Skeletal muscle tissue (tissue), 4 donors: Measurements from ENCODE around the gene YIF1A. TPM values are rescaled to one million over a fixed set of nuclear protein-coding genes. Genes with fewer than 3 reads are reported as not detected.
"Not testable (repeated sequence)": the region's sequence is repeated elsewhere in the genome, so short reads cannot be mapped to it uniquely, and the experiment has no call there.

Experiments used
- H3K27ac ChIP-seq: one replicate; pipeline ENCODE4 v1.7.0; 2013; ENCODE audit warnings: mild to moderate bottlenecking, low read depth, low read length, inconsistent platforms
- H3K27me3 ChIP-seq, 3 donors: one replicate each; pipeline ENCODE4 v1.7.0; 2013; ENCODE audit warnings: low read length in 3 of 3; ENCODE audit not compliant: control insufficient read depth in 3 of 3, insufficient read depth in 3 of 3
- H3K36me3 ChIP-seq, 3 donors: one replicate each; pipeline ENCODE4 v1.7.0; 2013; ENCODE audit warnings: low read length in 3 of 3; ENCODE audit not compliant: control insufficient read depth in 3 of 3, insufficient read depth in 3 of 3
- H3K4me1 ChIP-seq, 3 donors: one replicate each; pipeline ENCODE4 v1.7.0; 2013; ENCODE audit warnings: low read length in 3 of 3, mild to moderate bottlenecking in 3 of 3; ENCODE audit not compliant: control insufficient read depth in 3 of 3, insufficient read depth in 3 of 3
- H3K4me3 ChIP-seq, 3 donors: one replicate each; pipeline ENCODE4 v1.7.0; 2013; ENCODE audit warnings: low read length in 3 of 3
- H3K9ac ChIP-seq, 3 donors: one replicate each; pipeline ENCODE4 v1.7.0; 2013; ENCODE audit warnings: low read length in 3 of 3, mild to moderate bottlenecking in 3 of 3, moderate library complexity in 2 of 3, low read depth in 1 of 3
- H3K9me3 ChIP-seq, 3 donors: one replicate each; pipeline ENCODE4 v1.7.0; 2013; ENCODE audit warnings: low read length in 3 of 3; ENCODE audit not compliant: control insufficient read depth in 3 of 3
- total RNA-seq: library from RNA; depleted of rRNA; stranded (reverse); fragments of >200 nt; gene quantifications from one replicate; pipeline ENCODE4 v1.2.3, GENCODE V29; 2014
- donor health status: Osteomylitis.

Gene YIF1A
- total RNA-seq, 1 donor from 2014 or later, result 57.4 TPM

DNA sequence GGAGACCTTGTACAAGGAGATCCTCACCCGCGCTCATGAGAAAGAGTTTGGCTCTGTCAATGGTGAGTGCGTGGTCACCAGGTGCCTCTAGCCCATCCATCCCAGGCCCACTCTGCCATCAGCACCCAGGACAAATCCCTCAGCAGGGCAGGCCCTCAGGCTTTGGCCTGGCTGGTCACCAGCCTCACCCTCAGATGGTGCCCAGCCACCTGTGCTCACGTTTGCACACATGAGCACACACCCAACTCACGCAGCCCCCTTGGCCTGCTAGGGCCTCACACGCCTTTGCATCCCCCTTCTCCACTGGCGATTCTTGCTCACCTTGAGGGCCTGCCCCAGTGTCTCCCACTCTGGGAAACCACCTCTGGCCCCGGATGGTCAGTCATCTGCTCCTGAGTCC is 24.6 kb downstream of the YIF1A start:
- Histone ChIP-seq H3K4me1 (peaks cover 10 to 23% (median 16%) of the 10 kb centered on the region in 3 donors), H3K4me3 (no peak overlapping the region), H3K36me3 (peaks cover 27 to 39% (median 34%) of the 10 kb centered on the region in 3 donors), H3K27me3 (no peaks in the 10 kb centered on the region), H3K27ac (no peak overlapping the region), H3K9me3 (no peaks in the 10 kb centered on the region), H3K9ac (no peak overlapping the region)

DNA sequence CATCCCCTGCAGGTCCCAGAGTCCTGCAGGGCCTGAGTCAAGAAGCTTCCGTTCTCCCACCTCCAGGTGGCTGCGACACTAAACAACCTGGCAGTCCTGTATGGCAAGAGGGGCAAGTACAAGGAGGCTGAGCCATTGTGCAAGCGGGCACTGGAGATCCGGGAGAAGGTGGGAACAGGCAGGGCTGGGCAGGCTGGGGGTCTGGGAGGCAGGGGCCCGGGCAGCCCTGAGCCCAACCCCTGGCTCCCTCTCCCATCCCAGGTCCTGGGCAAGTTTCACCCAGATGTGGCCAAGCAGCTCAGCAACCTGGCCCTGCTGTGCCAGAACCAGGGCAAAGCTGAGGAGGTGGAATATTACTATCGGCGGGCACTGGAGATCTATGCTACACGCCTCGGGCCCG is 25.2 kb downstream of the YIF1A start:
- H3K27ac ChIP-seq, result no peak overlapping the region
- no peaks in the 10 kb centered on the region for H3K9me3 ChIP-seq
- no peak overlapping the region for H3K9ac ChIP-seq
- H3K27me3 ChIP-seq, result no peaks in the 10 kb centered on the region
- H3K4me1 ChIP-seq, result peaks cover 8 to 17% (median 13%) of the 10 kb centered on the region in 3 donors
- no peak overlapping the region for H3K4me3 ChIP-seq
- H3K36me3 ChIP-seq, result peaks cover 27 to 39% (median 36%) of the 10 kb centered on the region in 3 donors

DNA sequence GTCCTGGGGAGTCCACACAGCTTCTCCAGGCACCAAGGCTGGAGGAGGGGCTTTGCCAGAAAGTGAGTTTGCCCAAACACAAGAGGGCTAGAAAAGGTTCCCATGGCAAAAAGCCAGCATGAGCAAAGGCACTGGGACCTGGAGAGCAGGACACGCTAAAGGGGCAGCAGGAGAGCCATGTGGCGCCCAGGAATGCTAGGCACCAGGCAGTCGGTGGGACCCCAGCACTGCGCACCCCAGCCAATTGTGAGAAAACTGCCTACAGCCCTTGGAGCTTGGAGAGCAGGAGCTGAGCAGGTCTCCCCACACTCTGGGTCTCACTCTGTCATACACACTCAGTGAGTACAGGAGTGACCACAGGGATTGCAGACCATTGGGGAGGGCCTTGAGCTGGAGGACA is 25.7 kb downstream of the YIF1A start:
- Histone ChIP-seq H3K4me1 (peaks cover 13 to 22% (median 19%) of the 10 kb centered on the region in 3 donors), H3K36me3 (peaks cover 27 to 39% (median 36%) of the 10 kb centered on the region in 3 donors), H3K9ac (no peak overlapping the region), H3K27me3 (no peaks in the 10 kb centered on the region), H3K27ac (no peak overlapping the region), H3K9me3 (no peaks in the 10 kb centered on the region), H3K4me3 (no peak overlapping the region)

DNA sequence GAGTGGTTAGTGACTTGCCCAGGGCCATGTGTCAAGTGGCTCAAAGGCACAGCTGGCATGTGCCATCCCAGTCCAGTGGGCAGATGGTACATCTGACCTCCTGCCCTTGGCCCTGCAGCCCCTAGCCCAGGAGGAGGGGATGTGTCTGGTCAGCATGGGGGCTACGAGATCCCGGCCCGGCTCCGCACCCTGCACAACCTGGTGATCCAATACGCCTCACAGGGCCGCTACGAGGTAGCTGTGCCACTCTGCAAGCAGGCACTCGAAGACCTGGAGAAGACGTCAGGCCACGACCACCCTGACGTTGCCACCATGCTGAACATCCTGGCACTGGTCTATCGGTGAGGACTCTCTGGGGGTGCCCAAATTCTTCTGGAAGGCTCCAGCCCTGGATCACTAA is 26.2 kb downstream of the YIF1A start:
- Histone ChIP-seq H3K36me3 (peaks cover 27 to 39% (median 36%) of the 10 kb centered on the region in 3 donors), H3K9me3 (no peaks in the 10 kb centered on the region), H3K27me3 (no peaks in the 10 kb centered on the region), H3K4me1 (peaks cover 13 to 20% (median 15%) of the 10 kb centered on the region in 3 donors), H3K4me3 (no peak overlapping the region), H3K27ac (no peak overlapping the region), H3K9ac (no peak overlapping the region)

DNA sequence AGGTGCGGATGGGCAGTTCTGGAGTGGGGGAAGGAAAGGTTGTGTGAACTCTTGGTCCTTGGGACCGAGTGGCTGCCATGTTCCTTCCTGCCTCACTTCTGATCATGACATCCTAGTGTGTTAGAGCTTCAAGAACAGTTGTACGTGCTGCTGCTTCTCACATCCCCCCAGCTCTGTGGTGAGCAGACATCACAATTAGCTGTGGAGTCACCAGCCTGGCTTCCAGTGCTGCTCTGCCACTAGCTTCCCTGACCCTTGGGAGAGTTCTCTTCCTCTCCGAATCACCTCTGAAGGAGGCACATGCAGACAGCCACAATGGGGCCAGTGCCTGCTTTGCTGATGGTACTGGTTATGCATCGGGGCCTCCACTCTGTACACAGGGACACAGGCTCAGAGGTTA is 26.8 kb downstream of the YIF1A start:
- H3K36me3 ChIP-seq, result peaks cover 27 to 39% (median 36%) of the 10 kb centered on the region in 3 donors

DNA sequence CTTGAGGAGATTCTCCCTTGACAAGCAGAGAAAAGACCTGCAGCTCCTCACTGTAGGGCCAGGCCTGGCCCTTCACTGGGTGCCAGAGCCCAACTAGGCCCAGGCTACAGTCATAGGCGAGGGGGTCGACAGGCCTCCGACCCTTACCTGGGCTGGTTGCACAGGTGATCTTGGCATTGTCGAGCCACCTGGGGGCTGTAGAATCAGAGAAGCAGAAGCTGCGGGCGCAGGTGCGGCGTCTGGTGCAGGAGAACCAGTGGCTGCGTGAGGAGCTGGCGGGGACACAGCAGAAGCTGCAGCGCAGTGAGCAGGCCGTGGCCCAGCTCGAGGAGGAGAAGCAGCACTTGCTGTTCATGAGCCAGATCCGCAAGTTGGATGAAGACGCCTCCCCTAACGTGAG is 27.4 kb downstream of the YIF1A start:
- Histone ChIP-seq H3K9ac (no peak overlapping the region), H3K36me3 (peaks cover 27 to 39% (median 36%) of the 10 kb centered on the region in 3 donors), H3K27ac (no peak overlapping the region), H3K4me3 (no peak overlapping the region), H3K9me3 (no peaks in the 10 kb centered on the region), H3K4me1 (peaks cover 14 to 19% (median 16%) of the 10 kb centered on the region in 3 donors), H3K27me3 (no peaks in the 10 kb centered on the region)

More for the DNA sequence above, 26.8 kb downstream of the YIF1A start:
- Histone ChIP-seq H3K4me3 (no peak overlapping the region), H3K9me3 (no peaks in the 10 kb centered on the region), H3K9ac (no peak overlapping the region), H3K4me1 (peaks cover 15 to 19% (median 17%) of the 10 kb centered on the region in 3 donors), H3K27ac (no peak overlapping the region), H3K27me3 (no peaks in the 10 kb centered on the region)

DNA sequence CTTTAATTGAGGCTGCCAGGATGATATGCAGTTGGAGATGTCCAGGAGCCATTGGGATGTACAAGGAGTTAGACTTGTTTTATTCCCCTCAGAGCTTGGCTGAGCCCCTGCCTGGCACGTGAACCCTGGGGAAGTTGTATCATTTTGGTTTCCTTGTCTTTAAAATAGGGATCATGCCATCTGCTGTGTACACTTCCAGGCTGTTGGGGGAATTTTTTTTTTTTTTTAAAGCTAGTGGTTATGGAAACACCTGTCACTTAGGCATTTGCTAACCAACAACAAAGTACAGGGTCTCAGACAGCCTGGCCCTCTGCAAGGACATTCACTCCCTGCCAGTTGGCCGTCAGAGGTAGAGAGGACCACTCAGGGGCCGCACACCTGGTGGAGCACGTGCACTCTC is 29.0 kb downstream of the YIF1A start:
- Histone ChIP-seq H3K27ac (no peak overlapping the region), H3K9me3 (no peaks in the 10 kb centered on the region), H3K36me3 (peaks cover 27 to 39% (median 32%) of the 10 kb centered on the region in 3 donors), H3K9ac (no peak overlapping the region), H3K4me1 (peaks cover 13 to 18% (median 14%) of the 10 kb centered on the region in 3 donors), H3K4me3 (no peak overlapping the region), H3K27me3 (no peaks in the 10 kb centered on the region)

DNA sequence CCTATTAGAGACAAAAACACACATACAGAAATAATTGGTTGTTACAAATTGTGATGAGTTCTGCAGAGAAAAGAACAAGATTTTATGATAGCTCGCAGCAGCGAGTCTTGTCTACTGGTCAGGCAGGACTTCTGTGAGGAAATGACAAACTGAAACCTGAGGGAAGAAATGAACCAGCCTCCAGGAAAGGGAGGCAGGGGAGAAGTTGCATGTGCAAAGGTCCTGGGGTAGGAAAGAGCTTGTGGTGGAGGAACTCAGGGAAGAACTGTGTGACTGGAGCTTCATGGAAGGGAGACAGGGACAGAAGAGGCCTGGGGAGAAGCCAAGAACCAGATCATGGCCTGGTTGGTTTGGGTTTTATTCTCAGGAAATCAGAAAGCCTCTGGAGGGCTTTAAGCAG is 29.7 kb downstream of the YIF1A start:
- Histone ChIP-seq H3K27ac (no peak overlapping the region), H3K9ac (no peak overlapping the region), H3K27me3 (no peaks in the 10 kb centered on the region), H3K9me3 (no peaks in the 10 kb centered on the region), H3K4me1 (peaks cover 13 to 18% (median 14%) of the 10 kb centered on the region in 3 donors), H3K4me3 (no peak overlapping the region), H3K36me3 (peaks cover 23 to 32% (median 26%) of the 10 kb centered on the region in 3 donors)

DNA sequence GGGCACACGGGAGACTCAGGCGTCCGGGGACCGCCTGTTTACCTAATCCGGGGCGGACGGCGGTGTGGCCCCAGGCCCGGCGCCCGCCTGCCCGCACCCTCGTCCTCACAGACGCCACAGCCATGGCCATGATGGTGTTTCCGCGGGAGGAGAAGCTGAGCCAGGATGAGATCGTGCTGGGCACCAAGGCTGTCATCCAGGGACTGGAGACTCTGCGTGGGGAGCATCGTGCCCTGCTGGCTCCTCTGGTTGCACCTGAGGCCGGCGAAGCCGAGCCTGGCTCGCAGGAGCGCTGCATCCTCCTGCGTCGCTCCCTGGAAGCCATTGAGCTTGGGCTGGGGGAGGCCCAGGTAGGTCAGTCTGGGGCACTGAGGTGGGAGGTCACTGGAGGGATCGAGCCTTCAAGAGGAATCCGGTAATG is 30.5 kb downstream of the YIF1A start:
- Histone ChIP-seq H3K36me3 (peaks cover 21 to 29% (median 24%) of the 10 kb centered on the region in 3 donors), H3K27ac (no peak overlapping the region), H3K9me3 (no peaks in the 10 kb centered on the region), H3K9ac (peak overlapping the region; percentile 72 to 85 (median 81)), H3K4me1 (peaks cover 13 to 18% (median 14%) of the 10 kb centered on the region in 3 donors), H3K4me3 (peak overlapping the region; percentile 77 to 88 (median 87)), H3K27me3 (no peaks in the 10 kb centered on the region)

DNA sequence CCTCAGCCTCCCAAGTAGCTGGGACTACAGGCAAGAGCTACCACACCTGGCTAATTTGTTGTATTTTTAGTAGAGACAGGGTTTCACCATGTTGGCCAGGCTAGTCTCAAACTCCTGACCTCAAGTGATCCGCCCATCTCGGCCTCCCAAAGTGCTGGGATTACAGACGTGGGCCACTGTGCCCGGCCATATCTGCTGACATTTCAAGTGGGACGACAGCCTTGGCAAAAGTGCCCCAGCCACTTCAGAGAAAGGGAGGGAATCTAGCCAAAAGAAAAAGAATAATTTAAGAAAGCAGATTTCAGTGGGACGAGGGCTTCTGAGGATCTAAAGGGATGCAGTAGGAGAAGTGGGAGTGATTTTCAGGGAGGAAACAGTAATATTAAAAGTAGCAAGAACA is 35.9 kb downstream of the YIF1A start:
- not testable (repeated sequence) for H3K9ac ChIP-seq, H3K27ac ChIP-seq, H3K9me3 ChIP-seq, H3K36me3 ChIP-seq, H3K4me3 ChIP-seq, H3K27me3 ChIP-seq
- peaks cover 7 to 11% (median 7%) of the 10 kb centered on the region in 3 donors for H3K4me1 ChIP-seq
